Endometrial microvascular endothelial cells (primary cell): ENCODE data around the gene ATP9A. TPM values are rescaled to one million over a fixed set of nuclear protein-coding genes. Genes with fewer than 3 reads are reported as not detected.
"Not testable (repeated sequence)": the region's sequence is repeated elsewhere in the genome, so short reads cannot be mapped to it uniquely, and the experiment has no call there.

Source experiments
- in situ Hi-C: cut with HindIII; loops from 2 replicates; pipeline ENCODE4 v1.10.0; 2017; ENCODE audit warnings: low sequenced_read_pairs, low pct_unique_long_range_greater_than_20kb; ENCODE audit errors: inconsistent ontology term
- total RNA-seq: library from RNA; depleted of rRNA; stranded (reverse); fragments of >200 nt; gene quantifications from one replicate; pipeline ENCODE4 v1.2.3, GENCODE V29; 2015; ENCODE audit errors: inconsistent ontology term

ATP9A gene
- total RNA-seq, 1 donor from 2014 or later: 29.7 TPM

DNA sequence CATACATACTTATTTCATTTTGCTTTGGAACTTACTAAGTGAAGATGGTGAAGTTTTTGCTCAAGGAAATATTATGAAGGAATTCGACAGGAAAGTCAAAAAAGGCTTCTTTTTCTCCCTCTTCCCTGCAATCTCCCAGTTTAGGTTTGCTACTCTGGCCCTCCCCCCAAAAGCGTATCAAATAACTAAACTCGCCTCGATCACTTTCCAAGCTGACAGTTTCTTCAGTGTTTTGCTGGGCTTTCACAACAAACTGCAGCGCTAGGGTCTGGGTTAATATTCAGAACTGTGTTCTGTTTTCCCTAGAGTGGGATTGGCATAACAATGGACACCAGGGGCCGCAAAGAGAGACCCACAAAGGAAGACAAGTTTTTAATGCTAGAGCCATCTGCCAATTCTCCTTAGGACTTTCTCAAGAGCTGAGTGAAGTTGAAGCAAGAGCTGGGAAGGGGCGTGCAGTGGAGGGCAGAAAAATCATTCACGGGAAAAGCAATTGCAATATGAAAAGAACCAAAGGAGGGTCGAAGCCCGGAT, 57.8 kb downstream of the ATP9A start:
- in situ Hi-C loops: no loop called here

DNA sequence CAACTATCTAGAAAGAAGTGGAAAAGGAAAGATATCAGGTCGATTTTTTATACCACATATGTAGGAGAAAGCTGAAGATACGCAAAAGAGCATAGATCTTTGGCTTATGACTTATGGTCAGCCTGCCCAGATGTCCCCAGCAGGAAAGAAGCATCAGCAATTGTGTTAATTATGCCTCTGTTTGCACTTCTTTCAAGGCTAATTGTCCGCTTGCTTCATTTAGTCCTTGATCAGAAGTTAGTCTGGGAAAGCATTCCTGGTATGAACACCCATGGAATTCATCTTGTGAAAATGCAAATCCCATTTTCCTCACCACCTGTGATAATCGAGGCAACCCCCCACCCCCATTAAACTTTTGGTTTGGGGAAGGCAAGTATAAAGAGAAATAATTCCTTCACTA, 62.8 kb downstream of the ATP9A start:
- in situ Hi-C loops: no loop called here

DNA sequence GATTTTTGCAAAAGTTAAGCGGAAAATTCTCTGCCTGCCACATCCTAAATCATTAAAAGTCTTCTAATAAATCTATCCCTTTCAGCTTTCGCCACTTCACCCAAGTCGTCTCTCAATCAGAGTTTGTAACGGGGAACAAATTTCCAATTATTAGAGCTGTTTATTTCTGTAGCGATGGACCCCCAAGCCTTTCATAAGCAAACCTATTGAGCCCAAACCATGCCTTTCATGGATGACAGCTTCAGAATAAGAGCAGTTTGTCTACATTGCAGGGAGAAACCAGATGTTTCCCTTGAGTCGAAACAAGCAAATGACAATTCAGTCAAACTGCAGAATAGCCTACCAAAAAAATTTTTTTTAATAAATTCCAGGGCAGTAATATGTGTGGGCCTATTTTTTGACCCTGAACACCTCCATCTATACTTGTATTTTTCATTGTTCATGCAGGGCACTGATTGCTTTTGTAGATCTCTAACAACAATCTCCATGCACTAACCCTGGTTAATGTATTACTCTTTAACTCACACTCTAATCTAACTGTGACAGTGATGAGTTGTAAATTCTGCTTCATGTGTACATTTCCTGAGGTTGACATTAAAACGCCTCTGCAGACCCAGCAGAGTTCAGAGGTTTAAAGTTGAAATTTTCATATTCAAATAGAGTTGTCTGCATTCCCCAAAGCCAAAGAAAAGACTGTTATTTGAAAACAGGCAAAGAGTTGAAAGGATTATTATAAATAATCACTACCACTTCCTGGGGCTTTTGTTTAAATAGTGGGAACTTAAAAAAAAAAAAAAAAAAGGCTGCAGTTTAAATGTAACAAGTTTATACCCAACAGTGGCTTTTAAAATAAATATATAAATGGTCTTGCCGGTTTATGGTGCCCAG, 64.5 kb downstream of the ATP9A start:
- in situ Hi-C loops: no loop called here

DNA sequence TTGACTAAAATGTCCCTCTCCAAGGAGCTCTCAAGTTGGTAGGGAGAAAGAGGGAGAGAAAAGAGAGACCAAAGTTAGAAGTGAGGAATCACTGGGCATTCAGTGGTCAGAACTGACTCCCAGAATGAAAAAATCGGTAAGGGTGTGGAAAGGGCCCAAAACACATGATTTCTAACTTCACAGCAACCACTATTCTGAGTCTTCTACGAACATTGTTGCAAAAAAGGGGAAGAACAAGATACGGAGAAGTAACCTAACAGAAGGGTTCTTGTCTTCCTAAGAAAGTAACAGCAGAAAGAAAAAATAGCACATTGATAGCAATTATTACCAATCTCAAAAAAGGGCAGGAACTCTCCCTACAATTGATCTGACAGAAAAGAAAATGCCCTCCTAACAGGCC, 65.6 kb downstream of the ATP9A start:
- in situ Hi-C loops: no loop called here

DNA sequence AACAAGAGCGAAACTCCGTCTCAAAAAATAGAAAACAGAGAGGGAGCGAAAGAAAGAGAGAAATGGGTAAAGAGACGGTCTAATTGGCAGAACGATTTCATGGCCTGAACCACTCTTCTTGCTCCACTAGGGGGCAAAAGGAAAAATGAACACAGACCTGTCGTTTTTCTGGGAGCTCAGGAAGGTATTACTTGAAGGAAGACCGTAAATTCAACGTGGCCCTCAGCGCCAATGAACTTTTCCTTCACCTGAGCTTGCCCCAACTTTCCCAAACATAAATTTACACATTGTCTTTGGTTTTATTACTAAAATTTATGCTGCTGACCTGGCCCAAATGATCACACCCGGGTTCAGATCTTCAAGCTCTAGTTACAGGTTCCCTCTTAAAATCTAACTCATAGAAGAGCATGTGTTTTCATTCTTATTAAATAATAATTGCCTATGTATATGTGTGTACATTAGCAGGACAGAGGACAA, 67.3 kb downstream of the ATP9A start:
- in situ Hi-C loops: no loop called here

DNA sequence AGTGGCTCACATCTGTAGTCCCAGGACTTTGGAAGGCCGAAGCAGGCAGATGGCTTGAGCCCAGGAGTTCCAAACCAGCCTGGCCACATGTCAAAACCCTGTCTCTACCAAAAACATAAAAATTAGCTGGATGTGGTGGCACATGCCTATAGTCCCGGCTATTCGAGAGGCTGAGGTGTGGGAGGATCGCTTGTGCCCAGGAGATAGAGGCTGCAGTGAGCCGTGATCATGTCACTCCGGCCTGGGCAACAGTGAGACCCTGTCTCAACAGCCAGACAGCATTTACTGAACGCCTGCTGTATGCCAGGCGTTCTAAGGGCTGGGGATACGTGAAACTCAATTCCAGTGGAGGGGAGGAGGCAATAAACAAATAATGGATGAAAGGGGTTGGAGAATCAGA, 69.9 kb downstream of the ATP9A start:
- in situ Hi-C loops: no loop called here

DNA sequence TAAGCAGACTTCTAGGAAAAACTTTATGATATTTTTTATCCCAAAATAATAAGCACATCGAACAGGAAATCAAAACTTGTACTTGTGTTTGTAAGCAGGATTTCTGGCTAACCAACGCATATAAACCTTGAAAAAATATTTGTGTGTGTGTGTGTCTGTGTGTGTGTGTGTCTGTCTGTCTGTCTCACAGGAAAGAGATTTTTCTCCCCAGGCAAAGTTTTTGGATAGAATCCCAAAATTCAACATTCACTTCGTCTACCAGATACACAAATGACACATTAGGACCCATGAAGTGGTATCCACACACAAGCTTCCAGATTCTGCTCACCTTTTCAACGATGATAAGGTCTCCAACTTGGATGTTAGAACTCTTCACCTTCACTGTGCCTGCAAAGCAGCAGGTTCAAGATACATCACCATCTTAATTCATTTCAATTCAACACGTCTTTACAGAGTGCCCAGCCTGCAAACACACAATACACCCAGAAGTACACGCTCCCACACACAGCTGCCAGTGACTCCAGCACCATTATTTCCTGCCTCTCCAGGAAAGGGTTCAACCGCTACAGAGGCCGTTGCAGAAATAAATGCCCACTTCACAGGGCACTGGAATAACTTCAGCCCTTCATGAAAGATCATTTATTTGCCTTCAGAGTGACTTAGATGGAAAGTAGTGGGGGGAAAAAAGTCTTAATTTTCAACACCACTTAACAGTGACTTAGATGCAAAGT, 70.9 kb downstream of the ATP9A start:
- in situ Hi-C loops: no loop called here

DNA sequence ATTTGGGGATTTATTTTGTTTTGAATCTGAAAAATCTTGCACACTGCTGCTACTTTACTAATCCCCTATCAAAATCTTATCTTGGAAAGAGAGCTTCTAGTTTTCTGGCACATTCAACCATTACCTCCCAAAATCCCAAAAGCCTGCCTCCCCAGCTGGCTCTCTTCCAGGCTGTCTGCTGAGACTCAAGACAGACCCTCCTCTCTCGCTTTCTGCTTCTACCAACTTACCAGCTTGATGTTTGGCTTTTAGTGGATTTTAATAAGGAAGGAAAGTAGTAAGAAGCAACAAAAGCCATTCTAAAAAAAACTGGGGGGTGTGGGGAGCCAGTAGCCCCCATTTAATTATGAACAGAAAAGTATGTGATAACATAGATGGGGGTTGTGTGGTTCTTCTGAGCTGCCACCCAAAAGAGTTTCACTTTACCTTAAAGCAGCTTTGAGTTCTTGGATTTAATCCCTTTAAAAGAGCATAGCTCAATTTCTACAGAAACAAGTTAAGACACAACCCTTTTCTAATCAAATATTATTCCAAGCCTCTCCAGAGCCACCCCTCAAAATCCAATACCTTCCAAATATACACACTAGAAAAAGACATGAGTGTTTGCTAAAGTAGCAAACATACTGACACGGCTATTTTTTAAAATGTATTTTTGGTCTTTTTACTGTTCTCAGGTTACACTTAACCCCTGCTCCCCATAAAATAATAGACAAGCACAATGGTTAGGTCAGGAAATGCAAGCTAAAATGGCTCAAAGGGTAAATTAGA, 71.7 kb downstream of the ATP9A start:
- in situ Hi-C loops: no loop called here

DNA sequence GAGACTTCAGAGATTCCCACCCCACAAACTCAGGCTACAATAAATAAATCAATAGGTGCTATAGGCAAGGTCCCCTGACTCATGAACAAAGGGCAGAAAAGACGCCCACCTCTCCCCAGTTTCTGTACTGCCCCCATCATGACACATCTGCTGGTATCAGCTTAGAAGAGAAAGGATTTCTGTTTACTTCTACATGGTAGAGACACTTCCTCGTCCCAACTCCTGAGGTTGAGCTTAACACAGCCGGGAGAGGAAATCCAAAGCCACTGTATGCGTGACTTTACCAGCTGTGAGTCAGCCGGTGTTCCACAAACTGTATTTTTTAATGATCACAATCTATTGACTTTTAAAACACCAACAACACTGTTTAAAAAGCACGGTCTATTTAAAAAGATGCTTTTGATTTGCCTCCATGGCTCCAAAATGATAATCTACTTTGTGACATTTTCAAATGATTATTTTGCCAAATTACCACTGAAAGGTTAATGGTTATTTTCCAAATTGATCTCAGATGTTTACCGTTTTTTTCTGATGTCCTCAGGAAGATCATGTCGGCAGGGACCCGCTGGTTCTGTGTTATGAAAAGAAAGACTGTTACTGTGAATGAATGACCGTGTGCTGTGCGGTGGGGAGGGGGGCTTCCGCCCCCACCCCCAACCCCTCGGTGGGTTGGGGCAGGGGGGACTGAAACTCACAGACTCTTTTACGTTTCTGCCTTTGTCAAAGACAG, 72.5 kb downstream of the ATP9A start:
- in situ Hi-C loops: no loop called here

DNA sequence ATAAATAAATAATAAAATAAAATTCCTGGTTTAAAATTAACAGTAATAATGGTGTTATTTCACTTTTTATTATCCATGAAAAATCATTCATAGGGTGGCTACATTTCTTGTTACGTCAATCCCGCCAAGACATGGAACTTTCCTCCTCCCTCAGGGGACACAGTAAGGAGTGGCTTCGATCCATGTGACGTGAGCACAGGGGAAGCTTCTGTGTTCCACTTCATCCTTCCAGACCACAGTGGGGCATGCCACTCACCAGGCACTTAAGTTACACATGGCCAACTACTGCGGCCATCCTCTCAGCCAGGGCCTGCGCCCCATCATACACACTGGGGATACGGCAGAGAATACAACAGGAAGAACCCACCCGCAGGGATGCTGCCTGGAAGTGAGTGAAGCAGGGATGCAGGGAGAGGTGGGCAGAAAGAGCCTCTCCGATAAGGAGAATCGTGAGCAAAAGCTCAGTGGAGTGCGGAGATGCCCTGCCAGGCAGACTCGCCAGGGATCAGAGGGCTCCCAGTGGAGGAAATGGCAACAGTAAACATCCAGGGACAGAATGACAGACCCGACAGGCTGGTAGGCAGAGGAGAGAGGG, 75.3 kb downstream of the ATP9A start:
- in situ Hi-C loops: no loop called here

DNA sequence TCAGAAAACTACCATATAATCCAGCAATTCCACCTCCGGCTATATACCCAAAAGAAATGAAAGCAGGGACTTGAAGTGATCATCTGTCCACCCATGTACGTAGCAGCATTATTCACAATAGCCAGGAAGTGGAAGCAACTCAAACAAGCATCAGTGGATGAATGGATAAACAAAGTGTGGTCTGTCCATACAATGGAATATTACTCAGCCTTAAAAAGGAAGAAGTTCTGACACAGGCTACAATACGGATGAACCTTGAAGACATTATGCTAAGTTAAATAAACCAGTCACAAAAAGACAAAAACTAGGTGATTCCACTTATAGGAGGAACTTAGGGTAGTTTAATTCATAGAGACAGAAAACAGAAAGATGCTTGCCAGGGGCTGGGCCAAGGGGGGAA, 76.5 kb downstream of the ATP9A start:
- in situ Hi-C loops: no loop called here

DNA sequence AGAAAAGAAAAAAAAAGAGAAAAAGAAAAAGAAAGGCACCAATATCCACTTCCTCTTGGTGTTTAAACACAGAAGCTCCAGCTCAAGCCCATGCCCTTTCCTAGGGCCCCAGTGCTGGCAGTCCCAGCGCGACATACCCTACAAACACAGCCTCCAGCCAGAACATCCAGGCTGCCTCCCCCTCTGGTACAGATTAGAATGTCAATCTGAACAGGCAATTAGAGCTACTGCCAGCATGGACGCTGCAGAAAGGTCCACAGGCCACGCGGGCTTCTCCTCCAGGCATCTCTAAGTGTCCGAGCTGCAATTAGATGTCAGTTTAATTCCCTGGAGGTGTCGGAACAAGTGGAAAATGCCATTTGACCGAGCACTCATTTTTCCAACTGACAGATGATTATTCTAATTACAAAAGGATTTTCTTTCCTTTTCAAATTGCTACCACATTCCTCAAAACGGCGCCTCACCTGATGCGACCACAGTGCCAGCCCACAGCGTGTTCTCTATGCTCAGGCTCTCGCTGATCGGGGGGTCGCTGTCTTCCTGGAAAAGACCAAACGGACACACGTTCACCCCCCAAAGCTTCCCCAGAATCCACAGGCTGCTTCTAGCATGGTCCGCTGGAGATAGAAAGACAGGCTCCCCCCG, 79.5 kb downstream of the ATP9A start:
- in situ Hi-C loops: no loop called here

DNA sequence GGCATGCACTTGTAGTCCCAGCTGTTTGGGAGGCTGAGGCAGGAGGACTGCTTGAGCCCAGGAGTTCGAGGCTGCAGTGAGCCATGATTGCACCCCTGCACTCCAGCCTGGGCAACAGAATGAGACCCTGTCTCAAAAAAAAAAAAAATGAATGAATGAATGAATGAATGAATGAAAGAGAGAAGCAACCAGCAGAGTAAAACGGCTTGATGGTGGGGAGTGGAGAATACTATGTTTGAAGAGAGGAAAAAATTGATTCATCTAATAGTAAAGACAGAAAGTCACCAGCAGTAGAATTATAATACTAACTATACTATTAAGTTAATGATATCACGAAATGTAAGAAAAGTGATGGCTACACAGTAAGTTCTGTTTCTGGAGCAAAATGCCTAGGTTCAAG, 80.6 kb downstream of the ATP9A start:
- in situ Hi-C loops: no loop called here

DNA sequence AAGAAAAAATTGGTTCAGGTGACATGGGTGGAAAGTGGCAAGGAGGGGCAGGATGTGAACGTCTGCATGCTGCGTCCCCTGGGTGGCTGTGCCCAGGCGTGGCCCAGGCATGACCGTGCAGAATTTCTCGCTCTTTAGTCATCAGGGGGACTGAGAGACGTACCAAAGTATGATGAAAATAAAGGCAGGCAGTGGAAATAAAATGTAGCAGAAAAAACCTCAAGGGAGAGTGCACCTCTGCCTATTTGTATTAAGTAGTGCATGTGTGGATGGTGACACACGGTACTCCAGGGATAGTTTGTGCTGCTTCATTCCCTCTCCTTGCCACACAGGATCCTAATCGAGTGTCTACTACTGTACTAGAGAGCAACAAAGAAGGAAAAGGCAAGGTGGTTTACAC, 81.1 kb downstream of the ATP9A start:
- in situ Hi-C loops: no loop called here

DNA sequence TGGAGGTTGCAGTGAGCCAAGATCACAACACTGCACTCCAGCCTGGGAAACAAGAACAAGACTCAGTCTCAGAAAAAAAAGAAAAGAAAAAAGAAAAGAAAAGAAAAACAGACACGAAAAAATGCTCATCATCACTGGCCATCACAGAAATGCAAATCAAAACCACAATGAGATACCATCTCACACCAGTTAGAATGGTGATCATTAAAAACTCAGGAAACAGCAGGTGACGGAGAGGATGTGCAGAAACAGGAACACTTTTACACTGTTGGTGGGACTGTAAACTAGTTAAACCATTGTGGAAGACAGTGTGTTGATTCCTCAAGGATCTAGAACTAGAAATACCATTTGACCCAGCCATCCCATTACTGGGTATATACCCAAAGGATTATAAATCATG, 82.7 kb downstream of the ATP9A start:
- in situ Hi-C loops: not testable (repeated sequence)

DNA sequence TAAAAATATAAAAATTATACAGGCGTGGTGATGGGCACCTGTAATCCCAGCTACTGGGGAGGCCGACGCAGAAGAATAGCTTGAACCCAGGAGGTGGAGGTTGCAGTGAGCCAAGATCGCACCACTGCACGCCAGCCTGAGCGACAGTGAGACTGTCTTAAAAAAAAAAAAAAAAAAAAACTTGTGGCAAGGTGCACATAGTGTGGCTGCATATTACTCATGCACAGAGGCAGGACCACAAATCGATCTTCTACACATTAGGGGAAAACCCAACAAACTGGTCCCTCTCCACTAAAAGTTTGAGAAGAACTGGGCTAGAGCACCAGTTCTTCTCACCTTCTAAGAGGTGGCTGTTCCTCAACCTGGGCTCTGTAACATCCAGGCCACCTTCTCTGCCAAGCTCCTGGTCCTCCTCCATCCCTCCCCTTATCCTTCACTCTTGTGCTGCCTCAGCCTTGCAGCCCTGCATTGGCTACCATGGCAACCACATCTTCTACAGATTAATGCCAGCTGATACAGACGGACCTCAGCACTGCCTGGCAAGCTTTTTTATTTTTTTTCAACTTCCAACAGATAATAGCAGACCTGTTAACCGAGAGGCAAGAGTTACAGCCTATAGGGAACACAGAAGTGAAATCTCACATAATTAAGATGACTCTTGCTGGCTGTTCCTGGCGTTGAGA, 88.0 kb downstream of the ATP9A start:
- in situ Hi-C loops: no loop called here

DNA sequence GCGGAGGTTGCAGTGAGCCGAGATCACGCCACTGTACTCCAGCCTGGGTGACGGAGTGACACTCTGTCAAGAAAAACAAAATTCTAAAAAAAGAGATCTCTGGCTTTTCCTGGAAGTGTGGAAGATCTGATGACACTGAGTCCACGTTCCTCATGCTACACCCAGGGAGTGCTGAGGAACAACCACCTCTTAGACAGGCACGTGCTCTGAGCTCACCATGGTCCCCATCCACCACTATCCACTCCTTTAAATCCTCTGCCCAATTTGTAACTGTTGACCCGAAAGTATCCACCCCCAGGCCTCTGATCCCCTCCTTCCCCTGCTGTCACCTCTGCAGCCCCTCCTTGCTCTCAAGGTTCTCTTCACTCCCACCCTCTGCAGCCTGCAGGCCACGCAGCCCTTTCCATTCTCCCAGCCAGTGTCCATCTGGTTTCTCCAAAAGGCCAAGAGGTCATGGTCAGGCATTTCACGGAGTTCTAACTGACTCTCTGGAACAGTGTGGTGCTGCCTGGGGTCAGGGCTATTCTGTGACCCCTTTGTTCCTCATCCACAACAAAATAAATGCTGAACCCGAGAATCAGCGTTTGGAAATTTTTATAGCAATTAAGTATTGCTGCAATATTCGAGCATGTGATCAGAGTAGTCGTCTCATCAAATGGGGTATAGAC, 88.8 kb downstream of the ATP9A start:
- in situ Hi-C loops: no loop called here
